ENCODE results near the gene LTA. TPM values are rescaled to one million over a fixed set of nuclear protein-coding genes. Genes with fewer than 3 reads are reported as not detected.

LTA gene
- total RNA-seq, 4 donors from 2014 or later, result not detected

GRCh38 chr6:31531771-31532643, 40.1 kb upstream of the LTA start:
- Histone ChIP-seq H3K9me3 (no peaks in the 10 kb centered on the region), H3K4me1 (peaks cover 0 to 12% (median under 1%) of the 10 kb centered on the region in 3 donors), H3K4me3 (no peak overlapping the region), H3K36me3 (peaks cover 34 to 82% (median 69%) of the 10 kb centered on the region in 3 donors), H3K27ac (no peak overlapping the region), H3K27me3 (no peaks in the 10 kb centered on the region)
- intact Hi-C loops (cut with DNase I), result no loop called here
- no peak for DNase-seq
- 61 to 68% methylated on average over 9 of the region's 9 CpGs for WGBS, 2 donors
- TF ChIP-seq, protein P1, sequence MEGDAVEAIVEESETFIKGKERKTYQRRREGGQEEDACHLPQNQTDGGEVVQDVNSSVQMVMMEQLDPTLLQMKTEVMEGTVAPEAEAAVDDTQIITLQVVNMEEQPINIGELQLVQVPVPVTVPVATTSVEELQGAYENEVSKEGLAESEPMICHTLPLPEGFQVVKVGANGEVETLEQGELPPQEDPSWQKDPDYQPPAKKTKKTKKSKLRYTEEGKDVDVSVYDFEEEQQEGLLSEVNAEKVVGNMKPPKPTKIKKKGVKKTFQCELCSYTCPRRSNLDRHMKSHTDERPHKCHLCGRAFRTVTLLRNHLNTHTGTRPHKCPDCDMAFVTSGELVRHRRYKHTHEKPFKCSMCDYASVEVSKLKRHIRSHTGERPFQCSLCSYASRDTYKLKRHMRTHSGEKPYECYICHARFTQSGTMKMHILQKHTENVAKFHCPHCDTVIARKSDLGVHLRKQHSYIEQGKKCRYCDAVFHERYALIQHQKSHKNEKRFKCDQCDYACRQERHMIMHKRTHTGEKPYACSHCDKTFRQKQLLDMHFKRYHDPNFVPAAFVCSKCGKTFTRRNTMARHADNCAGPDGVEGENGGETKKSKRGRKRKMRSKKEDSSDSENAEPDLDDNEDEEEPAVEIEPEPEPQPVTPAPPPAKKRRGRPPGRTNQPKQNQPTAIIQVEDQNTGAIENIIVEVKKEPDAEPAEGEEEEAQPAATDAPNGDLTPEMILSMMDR (IDR thresholded peaks at IDR 0.05), result no peak
- TF ChIP-seq POLR2A (IDR thresholded peaks at IDR 0.05), result no peak

GRCh38 chr6:31532644-31533454, 39.2 kb upstream of the LTA start:
- TF ChIP-seq, protein P1 (IDR thresholded peaks at IDR 0.05), result no peak
- no peak for TF ChIP-seq POLR2A (IDR thresholded peaks at IDR 0.05)
- intact Hi-C loops (cut with DNase I), result no loop called here
- Histone ChIP-seq H3K27ac (no peak overlapping the region), H3K36me3 (peaks cover 40 to 90% (median 77%) of the 10 kb centered on the region in 3 donors), H3K4me1 (peaks cover 0 to 18% (median 6%) of the 10 kb centered on the region in 3 donors), H3K9me3 (no peaks in the 10 kb centered on the region), H3K27me3 (no peaks in the 10 kb centered on the region), H3K4me3 (no peak overlapping the region)
- 54 to 65% methylated on average over 7 of the region's 9 CpGs for WGBS, 2 donors
- no peak for DNase-seq

- no peak for DNase-seq
- H3K36me3 ChIP-seq, result peaks cover 46 to 96% (median 83%) of the 10 kb centered on the region in 3 donors
- H3K4me3 ChIP-seq, result no peak overlapping the region
- 82 to 84% methylated on average over 1 of the region's 1 CpG for WGBS, 2 donors
- H3K27me3 ChIP-seq, result no peaks in the 10 kb centered on the region
- H3K27ac ChIP-seq, result no peak overlapping the region
- TF ChIP-seq, protein P1 (IDR thresholded peaks at IDR 0.05), result no peak
- no peak for TF ChIP-seq POLR2A (IDR thresholded peaks at IDR 0.05)
- H3K4me1 ChIP-seq, result peaks cover under 1 to 24% (median 8%) of the 10 kb centered on the region in 3 donors
- H3K9me3 ChIP-seq, result no peaks in the 10 kb centered on the region
- intact Hi-C loops (cut with DNase I), result no loop called here
Measured at GRCh38 chr6:31533455-31533841, 38.6 kb upstream of the LTA start.

DNA sequence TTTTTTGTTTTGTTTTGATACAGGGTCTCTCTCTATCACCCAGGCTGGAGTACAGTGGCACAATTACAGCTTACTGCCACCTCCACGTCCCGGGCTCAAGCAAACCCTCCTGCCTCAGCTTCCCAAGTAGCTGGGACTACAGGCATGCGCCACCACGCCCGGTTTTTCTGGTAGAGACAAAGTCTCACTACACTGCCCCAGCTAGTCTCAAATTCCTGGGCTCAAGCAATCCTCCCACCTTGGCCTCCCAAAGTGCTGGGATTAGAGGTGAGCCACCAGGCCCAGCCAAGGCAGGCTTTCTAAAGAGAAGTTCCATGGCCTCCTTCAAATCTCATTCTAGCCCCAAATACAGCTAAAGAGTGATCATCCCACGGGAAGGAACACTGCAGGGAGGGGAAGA, 38.1 kb upstream of the LTA start:
- TF ChIP-seq POLR2A (IDR thresholded peaks at IDR 0.05), result no peak
- peaks cover 6 to 30% (median 14%) of the 10 kb centered on the region in 3 donors for H3K4me1 ChIP-seq
- no peaks in the 10 kb centered on the region for H3K27me3 ChIP-seq
- H3K9me3 ChIP-seq, result no peaks in the 10 kb centered on the region
- H3K4me3 ChIP-seq, result no peak overlapping the region
- 85 to 90% methylated on average over 6 of the region's 6 CpGs for WGBS, 2 donors
- intact Hi-C loops (cut with DNase I), result no loop called here
- H3K27ac ChIP-seq, result no peak overlapping the region
- DNase-seq, result no peak
- peaks cover 51 to 100% (median 84%) of the 10 kb centered on the region in 3 donors for H3K36me3 ChIP-seq

GRCh38 chr6:31534521-31535040, 37.5 kb upstream of the LTA start:
- intact Hi-C loops (cut with DNase I), result no loop called here
- Histone ChIP-seq H3K27ac (no peak overlapping the region), H3K36me3 (peaks cover 57 to 100% (median 84%) of the 10 kb centered on the region in 3 donors), H3K27me3 (no peaks in the 10 kb centered on the region), H3K4me3 (no peak overlapping the region), H3K4me1 (peaks cover 11 to 35% (median 19%) of the 10 kb centered on the region in 3 donors), H3K9me3 (no peaks in the 10 kb centered on the region)
- DNase-seq, result no peak
- WGBS, 2 donors, result 88 to 89% methylated on average over 24 of the region's 24 CpGs
- TF ChIP-seq, protein P1 (IDR thresholded peaks at IDR 0.05), result no peak
- no peak for TF ChIP-seq POLR2A (IDR thresholded peaks at IDR 0.05)

Measured in esophagus squamous epithelium (tissue), 5 donors.